HUDEP-2 (cell line): ENCODE results near the gene SLC7A10.
"Not testable (repeated sequence)": the region's sequence is repeated elsewhere in the genome, so short reads cannot be mapped to it uniquely, and the experiment has no call there.

Source experiments
- DNase-seq, 76 experiments: peaks; one replicate each; lab custom pipeline; 2025; ENCODE audit not compliant: unreplicated experiment in 76 of 76; lab: John Stamatoyannopoulos, UW

Gene SLC7A10

GRCh38 chr19:33219261-33219815 lies 6.3 kb downstream of the SLC7A10 start:
- DNase-seq: peak in 6 of 76 experiments; percentile 7 to 40 (median 18)

DNA sequence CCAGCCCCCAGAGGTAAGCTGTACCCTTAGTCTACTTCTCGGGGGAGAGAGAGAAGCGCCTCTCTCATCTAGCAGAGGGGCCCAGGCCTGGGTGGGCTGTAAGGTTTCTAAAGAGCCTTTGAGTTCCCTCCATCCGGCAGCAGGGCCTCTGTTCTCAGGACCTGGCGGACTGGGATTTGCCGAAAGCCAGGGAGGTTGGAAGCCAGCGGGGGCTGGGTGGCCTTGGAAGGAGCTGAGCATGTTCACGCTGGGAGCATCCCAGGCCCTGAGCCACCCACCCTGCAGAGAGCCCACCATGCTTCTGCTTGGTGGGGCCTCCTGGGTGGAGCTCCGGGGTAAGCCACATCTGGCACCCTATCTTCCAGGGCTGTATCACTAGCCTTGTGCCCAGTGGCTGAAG lies 7.8 kb downstream of the SLC7A10 start:
- DNase-seq: no peak

- DNase-seq: no peak
These were observed 9.3 kb downstream of the SLC7A10 start for GRCh38 chr19:33216198-33216830.

DNA sequence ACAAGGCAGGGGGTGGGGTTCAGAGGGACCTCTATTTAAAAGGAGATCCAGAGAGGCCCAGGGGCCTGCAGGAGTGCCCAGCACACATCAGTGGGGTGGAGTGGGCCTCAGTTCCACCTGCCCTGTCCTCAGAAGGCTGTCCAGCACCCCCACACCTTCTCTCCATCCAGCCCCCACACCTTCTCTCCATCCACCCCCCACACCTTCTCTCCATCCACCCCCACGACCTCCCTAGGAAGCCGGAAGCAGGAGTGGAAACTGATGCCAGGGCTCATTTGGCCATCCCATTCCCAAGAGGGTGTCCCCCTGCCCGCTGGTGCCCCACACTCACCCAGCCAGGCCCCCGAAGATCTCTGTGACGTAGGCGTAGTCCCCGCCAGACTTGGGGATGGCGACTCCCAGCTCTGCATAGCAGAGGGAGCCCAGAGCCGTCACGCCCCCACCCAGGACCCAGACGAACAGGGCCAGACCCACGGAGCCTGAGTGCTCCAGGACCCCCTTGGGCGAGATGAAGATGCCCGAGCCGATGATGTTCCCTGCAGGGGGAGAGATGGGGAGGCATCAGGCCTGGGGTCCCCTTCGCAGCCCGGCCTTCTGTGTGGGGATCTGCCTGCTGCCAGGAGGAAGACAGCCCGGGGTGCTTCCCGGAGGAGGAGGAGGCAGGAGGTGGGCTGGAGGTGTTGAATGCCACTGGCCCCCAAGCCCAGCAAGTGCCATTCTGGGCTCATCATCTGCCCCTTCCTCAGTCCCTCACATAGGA lies 10.0 kb downstream of the SLC7A10 start:
- DNase-seq: no peak

- peak in 3 of 76 experiments; percentile 10 to 14 (median 11) for DNase-seq
These were observed 11.1 kb downstream of the SLC7A10 start for GRCh38 chr19:33214596-33214995.

GRCh38 chr19:33212436-33213172 lies 13.0 kb downstream of the SLC7A10 start:
- DNase-seq: no peak

DNA sequence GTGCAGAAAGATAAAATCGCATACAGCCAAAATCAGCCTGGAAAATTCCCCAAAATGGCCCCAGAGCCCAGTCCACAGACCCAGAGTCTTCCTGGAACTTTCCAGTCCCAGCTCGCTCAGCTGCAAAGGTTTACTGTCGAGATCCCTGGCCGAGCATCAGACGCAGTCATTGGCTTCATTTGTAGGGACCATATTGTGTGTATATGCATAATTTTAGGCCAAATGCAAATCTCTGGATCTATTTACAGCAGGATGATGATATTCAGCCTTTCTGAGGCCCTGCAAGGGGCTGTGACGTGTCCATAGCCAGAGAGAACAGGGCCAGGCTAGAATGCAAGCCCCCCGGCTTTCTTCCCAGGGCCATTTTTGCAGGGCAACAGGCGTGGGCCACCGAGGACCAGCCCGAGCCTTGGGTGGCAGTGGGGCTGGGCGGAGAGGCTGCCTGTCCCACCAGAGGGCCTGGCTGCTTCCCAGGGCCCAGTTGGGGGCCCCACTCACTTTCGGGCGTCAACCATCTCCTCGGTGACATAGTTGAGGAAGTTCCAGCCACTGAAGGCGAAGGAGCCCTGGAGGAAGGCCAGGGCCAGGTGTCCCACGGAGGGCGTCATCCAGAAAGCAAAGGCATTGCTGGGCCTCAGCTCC lies 13.7 kb downstream of the SLC7A10 start:
- no peak for DNase-seq

DNA sequence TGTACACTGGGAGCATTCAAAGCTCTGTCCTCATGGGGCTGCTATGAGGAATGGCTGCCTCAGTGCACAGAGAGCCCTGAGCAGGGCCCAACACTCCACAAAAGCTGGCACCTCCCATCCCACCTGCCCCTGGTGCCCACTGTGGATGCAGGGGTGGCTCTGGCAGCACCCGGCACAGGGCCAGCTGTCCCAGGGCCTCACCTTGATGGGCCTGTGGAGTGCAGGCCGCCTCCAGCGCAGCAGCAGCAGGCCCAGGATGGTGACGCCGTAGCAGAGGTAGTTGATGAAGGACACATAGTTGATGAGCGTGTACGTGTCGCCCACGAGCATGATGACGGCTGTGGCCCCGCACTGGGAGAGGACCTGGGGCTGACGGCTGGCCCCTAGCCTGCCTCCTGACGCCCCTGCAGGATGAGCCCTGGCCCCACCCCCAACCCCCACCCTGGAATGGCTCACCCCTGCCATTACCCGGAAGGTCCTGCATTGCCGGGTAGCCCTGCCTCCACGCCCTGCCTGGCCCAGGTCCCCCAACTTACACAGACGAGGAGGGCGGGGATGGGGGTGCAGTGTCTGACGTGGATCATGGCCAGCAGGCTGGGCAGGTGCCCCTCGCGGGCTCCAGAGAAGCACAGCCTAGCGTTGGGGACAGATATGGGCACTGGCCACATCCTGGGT lies 15.2 kb downstream of the SLC7A10 start:
- no peak for DNase-seq

DNA sequence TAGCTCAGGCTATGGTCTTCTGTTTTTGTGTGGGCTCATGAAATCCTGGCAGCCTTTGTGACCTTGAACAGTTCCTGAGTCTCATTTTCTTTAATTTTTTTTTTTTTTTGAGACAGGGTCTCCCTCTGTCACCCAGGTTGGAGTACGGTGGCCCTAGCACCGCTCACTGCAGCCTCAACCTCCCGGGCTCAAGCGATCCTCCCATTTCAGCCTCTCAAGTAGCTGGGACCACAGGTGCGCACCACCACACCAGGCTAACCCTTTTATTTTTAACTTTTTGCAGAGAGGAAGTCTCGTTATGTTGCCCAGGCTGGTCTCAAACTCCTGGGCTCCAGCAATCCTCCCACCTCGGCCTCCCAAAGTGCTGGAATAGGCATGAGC lies 15.8 kb downstream of the SLC7A10 start:
- DNase-seq: not testable (repeated sequence)

DNA sequence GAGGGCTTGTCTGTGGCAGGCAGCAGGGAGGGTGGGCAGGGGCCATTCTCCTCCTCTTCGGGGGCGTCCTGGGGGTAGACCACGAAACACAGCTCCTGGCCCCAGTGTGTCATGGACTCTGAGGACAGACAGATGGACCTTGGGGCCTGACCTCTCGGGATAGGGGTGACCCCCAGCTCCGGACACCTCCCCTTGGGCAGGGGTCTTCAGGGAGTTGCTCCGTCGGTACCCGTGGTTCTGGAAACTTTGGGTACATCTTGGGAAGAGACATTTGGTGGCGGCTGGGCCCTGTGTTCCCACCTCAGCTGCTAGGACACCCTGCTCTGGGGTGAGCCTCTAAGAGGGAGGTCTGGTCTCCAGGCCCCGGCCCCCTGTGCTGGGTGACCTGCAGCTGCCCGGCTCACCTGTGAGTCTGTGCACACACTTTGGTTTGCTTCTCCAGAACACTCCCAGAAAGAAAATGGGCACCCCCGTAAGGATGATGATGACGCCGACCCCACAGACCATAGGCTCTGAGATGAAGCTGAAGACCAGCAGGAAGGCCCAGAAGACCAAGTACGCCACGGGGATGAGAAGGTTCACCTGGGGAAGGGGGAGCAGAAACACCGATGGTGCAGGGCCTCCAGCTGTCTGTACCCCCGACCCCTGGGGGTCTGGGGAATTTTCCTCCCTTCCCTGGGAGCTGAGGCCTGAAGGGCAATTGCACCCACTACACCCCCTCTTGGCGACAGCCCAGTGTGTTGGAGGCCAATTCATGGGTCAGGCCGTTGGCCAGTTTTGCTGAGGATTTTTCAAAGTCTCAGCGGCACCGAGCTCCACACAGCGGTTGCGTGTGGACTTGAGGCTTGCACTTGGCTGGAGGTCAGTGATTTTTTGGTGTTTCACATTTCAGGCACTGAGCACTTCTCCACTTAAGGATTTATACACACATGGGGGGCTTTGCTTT lies 16.5 kb downstream of the SLC7A10 start:
- no peak for DNase-seq

DNA sequence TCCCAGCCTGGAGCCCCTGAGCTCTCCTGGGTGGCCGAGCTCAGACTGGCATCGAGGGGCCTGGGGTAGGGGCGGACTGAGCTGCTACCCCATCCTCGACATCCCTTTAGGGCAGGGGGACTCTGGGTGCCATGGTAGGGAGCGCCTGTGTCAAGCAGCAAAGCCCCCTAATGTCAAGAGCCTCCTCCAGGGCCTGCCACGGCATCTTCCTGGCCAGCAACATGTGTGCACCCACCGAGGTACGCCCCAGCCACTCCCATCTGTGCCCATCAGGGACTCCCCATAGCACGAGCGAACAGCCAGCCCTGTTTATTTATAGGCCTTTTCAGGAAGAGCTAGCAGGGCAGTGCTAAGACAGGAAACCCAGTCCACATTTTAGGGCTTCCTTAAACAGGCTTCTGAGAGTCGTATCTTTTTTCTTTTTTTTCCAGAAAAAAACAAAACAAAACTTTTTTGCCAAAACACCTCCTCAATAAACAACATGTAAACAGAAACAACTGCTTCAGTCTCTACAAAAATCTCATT lies 17.2 kb downstream of the SLC7A10 start:
- DNase-seq: no peak

- DNase-seq: no peak
These were observed 17.7 kb downstream of the SLC7A10 start for GRCh38 chr19:33207903-33208302.

DNA sequence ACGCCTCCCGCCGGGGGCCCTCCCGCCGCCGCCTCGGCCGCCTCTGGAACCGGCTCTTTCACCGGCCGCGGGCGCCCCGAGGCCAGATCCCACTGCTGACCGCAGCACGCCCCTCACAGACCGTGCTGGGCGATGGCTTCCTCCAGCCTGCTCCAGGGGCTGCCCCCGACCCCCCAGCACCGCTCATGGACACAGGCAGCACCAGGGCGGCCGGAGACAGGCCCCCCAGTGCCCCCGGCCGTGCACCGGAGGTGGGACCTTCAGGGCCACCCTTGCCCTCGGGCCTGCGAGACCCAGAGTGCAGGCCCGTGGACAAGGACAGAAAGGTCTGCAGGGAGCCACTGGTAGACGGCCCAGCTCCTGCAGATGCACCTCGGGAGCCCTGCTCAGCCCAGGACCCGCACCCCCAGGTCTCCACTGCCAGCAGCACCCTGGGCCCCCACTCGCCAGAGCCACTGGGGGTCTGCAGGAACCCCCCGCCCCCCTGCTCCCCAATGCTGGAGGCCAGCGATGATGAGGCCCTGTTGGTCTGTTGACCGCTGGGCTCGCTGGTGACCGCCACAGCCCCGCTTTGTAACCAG lies 18.5 kb downstream of the SLC7A10 start:
- no peak for DNase-seq

GRCh38 chr19:33206261-33207039 lies 19.2 kb downstream of the SLC7A10 start:
- no peak for DNase-seq

DNA sequence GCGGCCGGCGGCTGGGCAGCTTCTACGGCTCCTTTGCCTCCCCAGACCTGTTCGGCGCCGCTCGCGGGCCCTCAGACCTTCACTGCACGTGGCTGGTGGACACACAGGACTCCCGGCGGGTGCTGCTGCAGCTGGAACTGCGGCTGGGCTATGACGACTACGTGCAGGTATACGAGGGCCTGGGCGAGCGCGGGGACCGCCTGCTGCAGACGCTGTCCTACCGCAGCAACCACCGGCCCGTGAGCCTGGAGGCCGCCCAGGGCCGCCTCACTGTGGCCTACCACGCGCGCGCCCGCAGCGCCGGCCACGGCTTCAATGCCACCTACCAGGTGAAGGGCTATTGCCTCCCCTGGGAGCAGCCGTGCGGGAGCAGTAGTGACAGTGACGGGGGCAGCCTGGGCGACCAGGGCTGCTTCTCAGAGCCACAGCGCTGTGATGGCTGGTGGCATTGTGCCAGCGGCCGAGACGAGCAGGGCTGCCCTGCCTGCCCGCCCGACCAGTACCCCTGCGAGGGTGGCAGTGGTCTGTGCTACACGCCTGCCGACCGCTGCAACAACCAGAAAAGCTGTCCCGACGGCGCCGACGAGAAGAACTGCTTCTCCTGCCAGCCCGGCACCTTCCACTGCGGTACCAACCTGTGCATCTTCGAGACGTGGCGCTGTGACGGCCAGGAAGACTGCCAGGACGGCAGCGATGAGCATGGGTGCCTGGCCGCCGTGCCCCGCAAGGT lies 20.0 kb downstream of the SLC7A10 start:
- DNase-seq: no peak

DNA sequence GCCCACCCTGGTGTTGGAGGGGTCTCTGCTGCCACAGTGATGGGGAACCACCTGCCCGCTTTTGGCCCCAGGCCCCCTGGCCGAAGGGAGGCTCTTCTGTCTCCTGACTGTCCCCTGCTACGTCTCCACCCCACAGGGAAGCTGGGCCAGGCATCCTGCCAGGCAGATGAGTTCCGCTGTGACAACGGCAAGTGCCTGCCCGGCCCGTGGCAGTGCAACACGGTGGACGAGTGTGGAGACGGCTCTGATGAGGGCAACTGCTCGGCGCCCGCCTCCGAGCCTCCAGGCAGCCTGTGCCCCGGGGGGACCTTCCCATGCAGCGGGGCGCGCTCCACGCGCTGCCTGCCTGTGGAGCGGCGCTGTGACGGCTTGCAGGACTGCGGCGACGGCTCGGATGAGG lies 20.5 kb downstream of the SLC7A10 start:
- DNase-seq: no peak
